ENCODE data around the gene WDR89.

- TF ChIP-seq, protein P1, sequence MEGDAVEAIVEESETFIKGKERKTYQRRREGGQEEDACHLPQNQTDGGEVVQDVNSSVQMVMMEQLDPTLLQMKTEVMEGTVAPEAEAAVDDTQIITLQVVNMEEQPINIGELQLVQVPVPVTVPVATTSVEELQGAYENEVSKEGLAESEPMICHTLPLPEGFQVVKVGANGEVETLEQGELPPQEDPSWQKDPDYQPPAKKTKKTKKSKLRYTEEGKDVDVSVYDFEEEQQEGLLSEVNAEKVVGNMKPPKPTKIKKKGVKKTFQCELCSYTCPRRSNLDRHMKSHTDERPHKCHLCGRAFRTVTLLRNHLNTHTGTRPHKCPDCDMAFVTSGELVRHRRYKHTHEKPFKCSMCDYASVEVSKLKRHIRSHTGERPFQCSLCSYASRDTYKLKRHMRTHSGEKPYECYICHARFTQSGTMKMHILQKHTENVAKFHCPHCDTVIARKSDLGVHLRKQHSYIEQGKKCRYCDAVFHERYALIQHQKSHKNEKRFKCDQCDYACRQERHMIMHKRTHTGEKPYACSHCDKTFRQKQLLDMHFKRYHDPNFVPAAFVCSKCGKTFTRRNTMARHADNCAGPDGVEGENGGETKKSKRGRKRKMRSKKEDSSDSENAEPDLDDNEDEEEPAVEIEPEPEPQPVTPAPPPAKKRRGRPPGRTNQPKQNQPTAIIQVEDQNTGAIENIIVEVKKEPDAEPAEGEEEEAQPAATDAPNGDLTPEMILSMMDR (conservative IDR thresholded peaks at IDR 0.05; ENCODE audit: low read length) = no peak
- no peak for TF ChIP-seq EZH2phosphoT487 (IDR thresholded peaks at IDR 0.05; ENCODE audit: borderline replicate concordance)
Observed at GRCh38 chr14:63578300-63578699, 63.4 kb downstream of the WDR89 start.
